Measurements from ENCODE around the gene LRRC61. TPM values are rescaled to one million over a fixed set of nuclear protein-coding genes. Genes with fewer than 3 reads are reported as not detected.
A peak's percentile ranks its signal among the peaks of the same experiment; 100 is the strongest.

The LRRC61 gene
- total and polyA plus RNA-seq, 11 donors = 1.8 to 9.4 (median 4.6) TPM

DNA sequence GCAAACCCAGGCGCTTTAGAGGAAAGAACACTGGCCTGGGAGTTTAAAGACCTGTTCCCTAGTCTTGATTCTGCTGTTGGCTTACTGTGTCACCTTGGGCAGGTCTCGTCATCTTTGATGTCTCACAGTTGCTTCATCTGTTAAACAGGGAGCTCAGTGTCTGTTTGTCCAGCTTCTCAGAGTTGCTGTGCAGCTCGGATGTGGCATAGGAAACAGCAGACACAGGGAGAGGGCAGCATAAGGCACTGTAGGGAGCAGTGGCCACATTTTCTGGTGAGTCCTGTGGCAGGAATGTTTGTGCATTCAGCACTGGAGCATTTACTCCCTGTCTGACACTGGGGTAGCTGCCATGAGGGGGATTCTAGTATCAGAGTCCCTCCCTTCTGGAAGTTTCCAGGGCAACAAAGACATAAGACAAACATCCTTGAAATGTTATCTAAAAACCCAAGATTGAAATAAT lies 47.5 kb downstream of the LRRC61 start:
- Histone ChIP-seq H3K9me3 (no peaks in the 10 kb centered on the region), H3K36me3 (peaks cover 0 to 47% (median 41%) of the 10 kb centered on the region in 9 donors), H3K4me3 (peak overlapping the region in 2 of 12 donors; percentile 92 to 97), H3K4me1 (peaks cover 2 to 53% (median 35%) of the 10 kb centered on the region in 12 donors), H3K27ac (peak overlapping the region in 9 of 12 donors; percentile 90 to 99 (median 97)), H3K27me3 (no peaks in the 10 kb centered on the region)
- ATAC-seq (no peak), DNase-seq (no peak)
- WGBS, 4 donors = 67 to 73% (median 69%) methylated on average over 3 of the region's 3 CpGs
- intact Hi-C loops (cut with DNase I) = loop anchor here in 1 of 10 donors (5.0 kb wide), 1 partner anchor 37 kb away; a partner anchor contains a TSS
- TF ChIP-seq, protein P1, sequence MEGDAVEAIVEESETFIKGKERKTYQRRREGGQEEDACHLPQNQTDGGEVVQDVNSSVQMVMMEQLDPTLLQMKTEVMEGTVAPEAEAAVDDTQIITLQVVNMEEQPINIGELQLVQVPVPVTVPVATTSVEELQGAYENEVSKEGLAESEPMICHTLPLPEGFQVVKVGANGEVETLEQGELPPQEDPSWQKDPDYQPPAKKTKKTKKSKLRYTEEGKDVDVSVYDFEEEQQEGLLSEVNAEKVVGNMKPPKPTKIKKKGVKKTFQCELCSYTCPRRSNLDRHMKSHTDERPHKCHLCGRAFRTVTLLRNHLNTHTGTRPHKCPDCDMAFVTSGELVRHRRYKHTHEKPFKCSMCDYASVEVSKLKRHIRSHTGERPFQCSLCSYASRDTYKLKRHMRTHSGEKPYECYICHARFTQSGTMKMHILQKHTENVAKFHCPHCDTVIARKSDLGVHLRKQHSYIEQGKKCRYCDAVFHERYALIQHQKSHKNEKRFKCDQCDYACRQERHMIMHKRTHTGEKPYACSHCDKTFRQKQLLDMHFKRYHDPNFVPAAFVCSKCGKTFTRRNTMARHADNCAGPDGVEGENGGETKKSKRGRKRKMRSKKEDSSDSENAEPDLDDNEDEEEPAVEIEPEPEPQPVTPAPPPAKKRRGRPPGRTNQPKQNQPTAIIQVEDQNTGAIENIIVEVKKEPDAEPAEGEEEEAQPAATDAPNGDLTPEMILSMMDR (IDR thresholded peaks at IDR 0.05) = no peak
- TF ChIP-seq POLR2A (IDR thresholded peaks at IDR 0.05) = no peak

DNA sequence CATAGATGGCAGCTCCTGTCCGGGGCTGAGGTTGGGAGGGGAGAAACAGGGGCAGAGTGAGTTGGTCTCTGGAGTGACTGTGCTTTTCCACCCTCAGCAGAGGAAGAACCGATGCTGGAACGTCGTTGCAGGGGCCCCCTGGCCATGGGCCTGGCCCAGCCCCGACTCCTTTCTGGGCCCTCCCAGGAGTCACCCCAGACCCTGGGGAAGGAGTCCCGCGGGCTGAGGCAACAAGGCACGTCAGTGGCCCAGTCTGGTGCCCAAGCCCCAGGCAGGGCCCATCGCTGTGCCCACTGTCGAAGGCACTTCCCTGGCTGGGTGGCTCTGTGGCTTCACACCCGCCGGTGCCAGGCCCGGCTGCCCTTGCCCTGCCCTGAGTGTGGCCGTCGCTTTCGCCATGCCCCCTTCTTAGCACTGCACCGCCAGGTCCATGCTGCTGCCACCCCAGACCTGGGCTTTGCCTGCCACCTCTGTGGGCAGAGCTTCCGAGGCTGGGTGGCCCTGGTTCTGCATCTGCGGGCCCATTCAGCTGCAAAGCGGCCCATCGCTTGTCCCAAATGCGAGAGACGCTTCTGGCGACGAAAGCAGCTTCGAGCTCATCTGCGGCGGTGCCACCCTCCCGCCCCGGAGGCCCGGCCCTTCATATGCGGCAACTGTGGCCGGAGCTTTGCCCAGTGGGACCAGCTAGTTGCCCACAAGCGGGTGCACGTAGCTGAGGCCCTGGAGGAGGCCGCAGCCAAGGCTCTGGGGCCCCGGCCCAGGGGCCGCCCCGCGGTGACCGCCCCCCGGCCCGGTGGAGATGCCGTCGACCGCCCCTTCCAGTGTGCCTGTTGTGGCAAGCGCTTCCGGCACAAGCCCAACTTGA lies 48.2 kb downstream of the LRRC61 start:
- intact Hi-C loops (cut with DNase I) = loop anchor here in 1 of 10 donors (5.0 kb wide), 1 partner anchor 36 kb away; a partner anchor contains a TSS
- Histone ChIP-seq H3K27ac (peak overlapping the region in 3 of 12 donors; percentile 97 to 98 (median 97)), H3K9me3 (no peaks in the 10 kb centered on the region), H3K4me1 (peaks cover 2 to 53% (median 32%) of the 10 kb centered on the region in 12 donors), H3K36me3 (peaks cover 0 to 47% (median 41%) of the 10 kb centered on the region in 9 donors), H3K4me3 (no peak overlapping the region), H3K27me3 (no peaks in the 10 kb centered on the region)
- ATAC-seq (no peak), DNase-seq (no peak)
- WGBS, 4 donors = 81 to 89% (median 87%) methylated on average over 20 to 48 of the region's 48 CpGs
- TF ChIP-seq, protein P1 (IDR thresholded peaks at IDR 0.05) = no peak
- no peak for TF ChIP-seq POLR2A (IDR thresholded peaks at IDR 0.05)

DNA sequence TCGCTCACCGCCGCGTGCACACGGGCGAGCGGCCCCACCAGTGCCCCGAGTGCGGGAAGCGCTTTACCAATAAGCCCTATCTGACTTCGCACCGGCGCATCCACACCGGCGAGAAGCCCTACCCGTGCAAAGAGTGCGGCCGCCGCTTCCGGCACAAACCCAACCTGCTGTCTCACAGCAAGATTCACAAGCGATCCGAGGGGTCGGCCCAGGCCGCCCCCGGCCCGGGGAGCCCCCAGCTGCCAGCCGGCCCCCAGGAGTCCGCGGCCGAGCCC lies 48.8 kb downstream of the LRRC61 start:
- H3K36me3 ChIP-seq = peaks cover 0 to 47% (median 41%) of the 10 kb centered on the region in 9 donors
- TF ChIP-seq POLR2A (IDR thresholded peaks at IDR 0.05) = no peak
- TF ChIP-seq, protein P1 (IDR thresholded peaks at IDR 0.05) = no peak
- intact Hi-C loops (cut with DNase I) = loop anchor here in 1 of 10 donors (5.0 kb wide), 1 partner anchor 35 kb away; a partner anchor contains a TSS
- H3K4me3 ChIP-seq = no peak overlapping the region
- ATAC-seq = no peak
- H3K4me1 ChIP-seq = peaks cover 2 to 53% (median 32%) of the 10 kb centered on the region in 12 donors
- H3K9me3 ChIP-seq = no peaks in the 10 kb centered on the region
- no peaks in the 10 kb centered on the region for H3K27me3 ChIP-seq
- no peak for DNase-seq
- no peak overlapping the region for H3K27ac ChIP-seq
- 92 to 99% (median 94%) methylated on average over 24 to 30 of the region's 30 CpGs for WGBS, 4 donors
